ENCODE data around the gene CXCL12.

The CXCL12 gene

GRCh38 chr10:44374155-44374554, 10.7 kb downstream of the CXCL12 start:
- H3K4me1 ChIP-seq (ENCODE audit: insufficient read depth, low read length): no peaks in the 10 kb centered on the region
- H3K9me3 ChIP-seq (ENCODE audit: low read length): no peaks in the 10 kb centered on the region
- H3K4me3 ChIP-seq (ENCODE audit: low read length): no peak overlapping the region
- H3K36me3 ChIP-seq (ENCODE audit: insufficient read depth, low read length): no peaks in the 10 kb centered on the region
- H3K27me3 ChIP-seq (ENCODE audit: insufficient read depth, low read length): peaks cover 4% of the 10 kb centered on the region
- no peak overlapping the region for H2AFZ ChIP-seq (ENCODE audit: low read depth, low read length)

GRCh38 chr10:44373341-44373995, 11.4 kb downstream of the CXCL12 start:
- H3K36me3 ChIP-seq (ENCODE audit: insufficient read depth, low read length): no peaks in the 10 kb centered on the region
- H3K4me1 ChIP-seq (ENCODE audit: insufficient read depth, low read length): no peaks in the 10 kb centered on the region
- H3K4me3 ChIP-seq (ENCODE audit: low read length): no peak overlapping the region
- no peak overlapping the region for H2AFZ ChIP-seq (ENCODE audit: low read depth, low read length)
- no peaks in the 10 kb centered on the region for H3K27me3 ChIP-seq (ENCODE audit: insufficient read depth, low read length)
- no peaks in the 10 kb centered on the region for H3K9me3 ChIP-seq (ENCODE audit: low read length)

DNA sequence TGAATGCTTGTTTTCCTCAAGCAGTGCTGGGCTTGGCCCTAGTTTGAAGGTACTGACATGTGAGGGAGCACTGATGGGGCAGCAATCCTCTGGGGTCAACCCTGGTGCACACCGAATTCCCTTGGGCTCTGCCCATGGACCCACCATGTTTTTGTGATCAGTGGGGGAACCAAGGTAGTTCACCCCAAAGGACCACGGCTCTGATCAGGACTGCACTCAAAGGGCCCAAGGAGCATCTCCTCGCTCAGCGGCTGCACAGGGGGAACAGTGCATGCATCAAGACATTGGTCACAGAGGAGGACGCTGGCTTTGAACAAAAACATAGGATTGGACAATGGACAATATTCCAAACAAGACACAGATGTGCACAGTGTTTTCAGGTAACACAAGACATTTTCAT, 12.7 kb downstream of the CXCL12 start:
- Histone ChIP-seq H3K4me3 (ENCODE audit: low read length) (no peak overlapping the region), H3K9me3 (ENCODE audit: low read length) (no peaks in the 10 kb centered on the region), H3K4me1 (ENCODE audit: insufficient read depth, low read length) (no peaks in the 10 kb centered on the region), H3K27me3 (ENCODE audit: insufficient read depth, low read length) (no peaks in the 10 kb centered on the region), H3K36me3 (ENCODE audit: insufficient read depth, low read length) (no peaks in the 10 kb centered on the region), H2AFZ (ENCODE audit: low read depth, low read length) (no peak overlapping the region)

DNA sequence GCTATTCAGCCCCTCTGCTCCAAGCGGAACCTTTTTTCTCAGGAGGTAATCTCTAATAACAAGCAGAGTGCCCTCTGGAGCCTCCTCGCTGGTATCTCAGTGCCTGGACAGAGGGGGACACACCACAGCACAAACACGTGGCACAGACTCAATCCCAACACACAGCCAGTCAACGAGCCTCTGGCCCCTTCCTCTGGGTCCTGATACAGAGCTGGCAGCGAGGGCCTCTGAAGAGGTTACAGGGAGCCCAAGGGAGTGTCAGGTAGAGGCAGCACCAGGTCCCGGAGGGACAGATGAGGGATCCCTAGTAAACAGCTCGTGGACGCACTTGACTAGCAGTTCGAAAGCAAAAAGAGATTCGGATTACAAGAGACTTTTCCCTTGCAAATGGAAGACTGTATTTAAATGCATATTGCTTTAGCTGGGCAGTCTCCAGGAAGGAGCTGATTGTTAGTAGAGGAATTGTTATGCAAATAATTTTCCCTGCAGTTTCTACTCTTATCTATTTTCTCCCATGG, 14.1 kb downstream of the CXCL12 start:
- Histone ChIP-seq H3K27me3 (ENCODE audit: insufficient read depth, low read length) (no peaks in the 10 kb centered on the region), H3K36me3 (ENCODE audit: insufficient read depth, low read length) (no peaks in the 10 kb centered on the region), H2AFZ (ENCODE audit: low read depth, low read length) (no peak overlapping the region), H3K9me3 (ENCODE audit: low read length) (no peaks in the 10 kb centered on the region), H3K4me1 (ENCODE audit: insufficient read depth, low read length) (no peaks in the 10 kb centered on the region), H3K4me3 (ENCODE audit: low read length) (no peak overlapping the region)

- no peak overlapping the region for H3K4me3 ChIP-seq (ENCODE audit: low read length)
- no peaks in the 10 kb centered on the region for H3K4me1 ChIP-seq (ENCODE audit: insufficient read depth, low read length)
- H3K27me3 ChIP-seq (ENCODE audit: insufficient read depth, low read length): no peaks in the 10 kb centered on the region
- H3K36me3 ChIP-seq (ENCODE audit: insufficient read depth, low read length): no peaks in the 10 kb centered on the region
- H3K9me3 ChIP-seq (ENCODE audit: low read length): no peaks in the 10 kb centered on the region
- H2AFZ ChIP-seq (ENCODE audit: low read depth, low read length): no peak overlapping the region
Observed at GRCh38 chr10:44369854-44370253, 15.0 kb downstream of the CXCL12 start.

GRCh38 chr10:44369296-44369695, 15.6 kb downstream of the CXCL12 start:
- no peak overlapping the region for H2AFZ ChIP-seq (ENCODE audit: low read depth, low read length)
- H3K36me3 ChIP-seq (ENCODE audit: insufficient read depth, low read length): no peaks in the 10 kb centered on the region
- no peaks in the 10 kb centered on the region for H3K27me3 ChIP-seq (ENCODE audit: insufficient read depth, low read length)
- no peaks in the 10 kb centered on the region for H3K9me3 ChIP-seq (ENCODE audit: low read length)
- H3K4me1 ChIP-seq (ENCODE audit: insufficient read depth, low read length): no peaks in the 10 kb centered on the region
- H3K4me3 ChIP-seq (ENCODE audit: low read length): no peak overlapping the region

DNA sequence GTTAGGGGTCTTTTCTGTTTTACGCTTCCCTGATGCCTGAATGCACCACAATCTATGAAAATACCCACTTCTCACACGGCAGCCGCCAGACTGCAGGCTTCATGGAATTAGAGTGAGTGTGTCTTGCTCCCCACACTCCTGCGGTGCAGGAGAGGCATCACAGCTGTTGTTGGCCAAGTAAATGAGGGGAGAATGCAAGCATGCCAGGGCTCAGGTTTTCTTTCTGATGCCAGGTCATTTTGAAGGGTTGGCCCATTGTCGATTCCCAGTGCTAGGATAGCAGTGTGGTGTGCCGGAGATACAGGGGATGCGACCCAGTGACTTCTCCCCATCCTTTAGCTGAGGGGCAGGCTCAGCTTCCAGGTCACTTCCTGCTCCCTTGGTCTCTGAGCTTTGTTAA, 16.3 kb downstream of the CXCL12 start:
- Histone ChIP-seq H3K4me3 (ENCODE audit: low read length) (no peak overlapping the region), H2AFZ (ENCODE audit: low read depth, low read length) (no peak overlapping the region), H3K9me3 (ENCODE audit: low read length) (no peaks in the 10 kb centered on the region), H3K36me3 (ENCODE audit: insufficient read depth, low read length) (no peaks in the 10 kb centered on the region), H3K27me3 (ENCODE audit: insufficient read depth, low read length) (no peaks in the 10 kb centered on the region), H3K4me1 (ENCODE audit: insufficient read depth, low read length) (no peaks in the 10 kb centered on the region)

DNA sequence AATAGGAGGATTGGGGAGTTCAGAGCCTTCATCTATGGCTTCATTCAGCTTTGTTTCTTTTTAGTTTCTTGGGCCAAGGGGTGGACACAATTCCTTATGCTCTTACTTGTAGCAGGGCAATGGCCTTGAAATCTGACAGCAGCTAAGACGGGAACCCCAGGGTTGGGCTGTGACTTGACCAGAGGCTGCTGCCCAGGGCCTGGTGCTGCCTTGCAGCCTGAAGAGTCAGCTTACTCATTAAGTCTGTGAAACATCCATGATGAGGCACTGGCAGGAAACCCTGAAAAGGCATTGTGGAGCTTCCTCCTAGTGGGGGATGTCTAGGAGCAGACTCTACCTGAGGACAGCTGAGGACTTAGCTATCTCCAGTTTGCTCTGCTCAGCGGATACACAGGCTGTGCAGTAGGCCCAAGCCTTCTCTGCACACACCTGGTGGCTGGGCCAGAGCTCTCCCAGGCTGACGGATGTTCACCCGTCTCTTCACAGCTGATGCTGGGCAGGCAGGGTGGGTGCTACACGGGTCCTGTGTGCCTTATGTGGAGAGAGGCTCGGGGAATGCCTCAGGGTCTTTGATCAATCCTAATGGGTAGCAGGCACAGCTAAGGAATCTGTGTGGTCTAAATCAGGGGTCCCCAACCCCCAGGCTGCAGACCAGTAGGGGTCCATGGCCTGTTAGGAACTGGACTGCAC, 17.8 kb downstream of the CXCL12 start:
- H3K36me3 ChIP-seq (ENCODE audit: insufficient read depth, low read length): no peaks in the 10 kb centered on the region
- no peak overlapping the region for H3K4me3 ChIP-seq (ENCODE audit: low read length)
- H3K9me3 ChIP-seq (ENCODE audit: low read length): no peaks in the 10 kb centered on the region
- H2AFZ ChIP-seq (ENCODE audit: low read depth, low read length): no peak overlapping the region
- no peaks in the 10 kb centered on the region for H3K27me3 ChIP-seq (ENCODE audit: insufficient read depth, low read length)
- H3K4me1 ChIP-seq (ENCODE audit: insufficient read depth, low read length): no peaks in the 10 kb centered on the region

- H3K4me1 ChIP-seq (ENCODE audit: insufficient read depth, low read length): no peaks in the 10 kb centered on the region
- no peaks in the 10 kb centered on the region for H3K27me3 ChIP-seq (ENCODE audit: insufficient read depth, low read length)
- no peak overlapping the region for H3K4me3 ChIP-seq (ENCODE audit: low read length)
- H3K36me3 ChIP-seq (ENCODE audit: insufficient read depth, low read length): no peaks in the 10 kb centered on the region
- no peaks in the 10 kb centered on the region for H3K9me3 ChIP-seq (ENCODE audit: low read length)
- H2AFZ ChIP-seq (ENCODE audit: low read depth, low read length): no peak overlapping the region
Observed at GRCh38 chr10:44364566-44364965, 20.3 kb downstream of the CXCL12 start.

GRCh38 chr10:44363716-44364115, 21.2 kb downstream of the CXCL12 start:
- Histone ChIP-seq H2AFZ (ENCODE audit: low read depth, low read length) (no peak overlapping the region), H3K4me3 (ENCODE audit: low read length) (no peak overlapping the region), H3K27me3 (ENCODE audit: insufficient read depth, low read length) (no peaks in the 10 kb centered on the region), H3K4me1 (ENCODE audit: insufficient read depth, low read length) (no peaks in the 10 kb centered on the region), H3K36me3 (ENCODE audit: insufficient read depth, low read length) (no peaks in the 10 kb centered on the region), H3K9me3 (ENCODE audit: low read length) (no peaks in the 10 kb centered on the region)

- H3K4me3 ChIP-seq (ENCODE audit: low read length): no peak overlapping the region
Observed at GRCh38 chr10:44362866-44363711, 21.8 kb downstream of the CXCL12 start.

GRCh38 chr10:44361109-44361508, 23.8 kb downstream of the CXCL12 start:
- Histone ChIP-seq H3K9me3 (ENCODE audit: low read length) (no peaks in the 10 kb centered on the region), H3K4me1 (ENCODE audit: insufficient read depth, low read length) (no peaks in the 10 kb centered on the region), H3K4me3 (ENCODE audit: low read length) (no peak overlapping the region), H2AFZ (ENCODE audit: low read depth, low read length) (no peak overlapping the region), H3K36me3 (ENCODE audit: insufficient read depth, low read length) (no peaks in the 10 kb centered on the region), H3K27me3 (ENCODE audit: insufficient read depth, low read length) (no peaks in the 10 kb centered on the region)

More at GRCh38 chr10:44362866-44363711, 21.8 kb downstream of the CXCL12 start:
- Histone ChIP-seq H3K27me3 (ENCODE audit: insufficient read depth, low read length) (no peaks in the 10 kb centered on the region), H3K9me3 (ENCODE audit: low read length) (no peaks in the 10 kb centered on the region), H2AFZ (ENCODE audit: low read depth, low read length) (no peak overlapping the region), H3K4me1 (ENCODE audit: insufficient read depth, low read length) (no peaks in the 10 kb centered on the region), H3K36me3 (ENCODE audit: insufficient read depth, low read length) (no peaks in the 10 kb centered on the region)
